ENCODE data around the gene GPR78.
"Not testable (repeated sequence)": the region's sequence is repeated elsewhere in the genome, so short reads cannot be mapped to it uniquely, and the experiment has no call there.

Gene GPR78

DNA sequence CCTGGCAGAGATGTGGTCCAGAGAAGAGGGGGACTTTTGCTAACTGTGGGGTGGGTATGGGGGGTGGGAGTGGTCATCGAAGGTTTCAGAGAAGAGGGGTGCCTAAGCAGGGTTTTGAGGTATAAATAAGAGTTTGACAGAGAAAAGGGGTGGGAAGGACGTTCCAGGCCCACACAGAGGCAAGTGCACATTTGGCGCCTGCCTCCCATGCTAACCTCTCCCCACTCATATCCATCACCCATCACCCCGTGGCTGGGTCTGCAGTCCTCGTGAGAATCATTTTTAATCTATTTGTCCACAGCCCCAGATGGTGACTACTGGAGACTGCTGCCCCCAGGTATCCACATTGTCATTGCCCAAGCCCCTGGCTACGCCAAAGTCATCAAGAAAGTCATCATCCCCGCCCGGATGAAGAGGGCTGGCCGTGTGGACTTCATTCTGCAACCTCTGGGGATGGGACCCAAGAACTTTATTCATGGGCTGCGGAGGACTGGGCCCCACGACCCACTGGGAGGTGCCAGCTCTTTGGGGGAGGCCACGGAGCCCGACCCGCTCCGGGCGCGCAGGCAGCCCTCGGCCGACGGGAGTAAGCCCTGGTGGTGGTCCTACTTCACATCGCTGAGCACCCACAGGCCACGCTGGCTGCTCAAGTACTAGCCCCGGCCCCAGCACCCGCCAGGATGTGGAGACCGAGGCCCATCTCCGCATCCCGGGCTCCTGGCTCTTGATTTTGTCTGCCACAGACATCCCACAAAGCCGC lies 38.9 kb downstream of the GPR78 start:
- H4K8ac ChIP-seq (ENCODE audit: low read length) = no peak overlapping the region
- no peak overlapping the region for H2BK12ac ChIP-seq (ENCODE audit: low read length in 2 of 2)
- no peak overlapping the region for H2BK120ac ChIP-seq (ENCODE audit: low read depth, low read length)
- no peak overlapping the region for H3K4me3 ChIP-seq (ENCODE audit: insufficient read depth in 1 of 2, low read depth in 1 of 2, low read length in 2 of 2)
- 88% methylated on average over 28 of the region's 28 CpGs for WGBS
- H3K27ac ChIP-seq (ENCODE audit: low read length, poor library complexity, severe bottlenecking) = no peak overlapping the region
- H3K14ac ChIP-seq (ENCODE audit: low read length in 2 of 2) = no peak overlapping the region
- peaks cover 4 to 13% of the 10 kb centered on the region in 2 experiments for H3K36me3 ChIP-seq (ENCODE audit: control insufficient read depth in 1 of 2, insufficient read depth in 2 of 2, low read depth in 1 of 2, low read length in 2 of 2)
- H3K79me1 ChIP-seq (replicated peaks; ENCODE audit: low read length, poor library complexity, severe bottlenecking) = no peaks in the 10 kb centered on the region
- no peak overlapping the region for H2AK5ac ChIP-seq (ENCODE audit: low read length, severe bottlenecking)
- no peak overlapping the region for H2BK15ac ChIP-seq (ENCODE audit: low read depth, poor library complexity, severe bottlenecking)
- no peak overlapping the region for H3K4ac ChIP-seq (ENCODE audit: low read depth in 1 of 2, low read length in 2 of 2)
- H3K4me2 ChIP-seq (ENCODE audit: low read length, poor library complexity, severe bottlenecking) = no peak overlapping the region
- peaks cover 4 to 11% of the 10 kb centered on the region in 2 experiments for H3K27me3 ChIP-seq (ENCODE audit: control insufficient read depth in 1 of 2, insufficient read depth in 1 of 2, low read length in 2 of 2)
- no peak overlapping the region for H3K9ac ChIP-seq (ENCODE audit: low read length)
- DNase-seq = no peak
- H3K9me3 ChIP-seq (ENCODE audit: control insufficient read depth, low read length) = no peaks in the 10 kb centered on the region
- H4K91ac ChIP-seq (ENCODE audit: low read length) = no peak overlapping the region
- H3K18ac ChIP-seq (ENCODE audit: low read depth in 1 of 2, low read length in 2 of 2) = no peak overlapping the region
- no peak overlapping the region for H2BK5ac ChIP-seq (ENCODE audit: low read depth, low read length, poor library complexity, severe bottlenecking)
- no peak overlapping the region for H2AFZ ChIP-seq (ENCODE audit: low read depth, low read length)
- no peak overlapping the region for H3K23ac ChIP-seq (ENCODE audit: low read length in 2 of 2)
- H3K4me1 ChIP-seq (ENCODE audit: control insufficient read depth, insufficient read depth, low read depth, low read length) = no peaks in the 10 kb centered on the region

DNA sequence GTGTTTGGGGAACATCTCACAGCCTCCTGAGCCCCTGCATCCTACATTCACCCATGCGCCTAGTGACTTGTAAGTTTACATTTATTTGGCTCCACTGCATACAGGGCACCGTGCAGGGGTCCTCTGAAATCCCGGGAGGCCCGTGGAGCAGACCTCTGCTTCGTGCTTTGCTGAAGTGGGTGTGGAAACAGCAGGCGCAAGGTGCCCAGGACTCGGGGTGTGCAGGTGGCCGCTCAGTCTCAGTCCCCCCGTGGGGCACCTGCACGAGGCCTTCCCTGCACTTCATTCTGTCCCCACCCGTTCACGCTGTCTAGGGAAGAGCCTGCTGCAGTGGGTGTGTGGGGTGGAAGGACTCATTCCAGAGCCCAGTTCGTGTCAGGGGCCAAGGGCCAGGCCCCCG lies 40.9 kb downstream of the GPR78 start:
- not testable (repeated sequence) for H3K14ac ChIP-seq (ENCODE audit: low read length in 2 of 2); H2BK15ac ChIP-seq (ENCODE audit: low read depth, poor library complexity, severe bottlenecking); H2BK120ac ChIP-seq (ENCODE audit: low read depth, low read length); DNase-seq; H3K4me1 ChIP-seq (ENCODE audit: control insufficient read depth, insufficient read depth, low read depth, low read length); H4K91ac ChIP-seq (ENCODE audit: low read length); H2AFZ ChIP-seq (ENCODE audit: low read depth, low read length); H4K8ac ChIP-seq (ENCODE audit: low read length); H3K27ac ChIP-seq (ENCODE audit: low read length, poor library complexity, severe bottlenecking); H3K9ac ChIP-seq (ENCODE audit: low read length); H2AK5ac ChIP-seq (ENCODE audit: low read length, severe bottlenecking); H2BK12ac ChIP-seq (ENCODE audit: low read length in 2 of 2); H2BK5ac ChIP-seq (ENCODE audit: low read depth, low read length, poor library complexity, severe bottlenecking); H3K4me2 ChIP-seq (ENCODE audit: low read length, poor library complexity, severe bottlenecking); H3K18ac ChIP-seq (ENCODE audit: low read depth in 1 of 2, low read length in 2 of 2); H3K79me1 ChIP-seq (replicated peaks; ENCODE audit: low read length, poor library complexity, severe bottlenecking); H3K9me3 ChIP-seq (ENCODE audit: control insufficient read depth, low read length); H3K4ac ChIP-seq (ENCODE audit: low read depth in 1 of 2, low read length in 2 of 2); H3K23ac ChIP-seq (ENCODE audit: low read length in 2 of 2); H3K4me3 ChIP-seq (ENCODE audit: insufficient read depth in 1 of 2, low read depth in 1 of 2, low read length in 2 of 2)
- Histone ChIP-seq H3K27me3 (ENCODE audit: control insufficient read depth in 1 of 2, insufficient read depth in 1 of 2, low read length in 2 of 2) (peaks cover 4 to 11% of the 10 kb centered on the region in 2 experiments), H3K36me3 (ENCODE audit: control insufficient read depth in 1 of 2, insufficient read depth in 2 of 2, low read depth in 1 of 2, low read length in 2 of 2) (peaks cover 0 to 13% of the 10 kb centered on the region in 2 experiments)
- WGBS = 100% methylated on average over 1 of the region's 14 CpGs

DNA sequence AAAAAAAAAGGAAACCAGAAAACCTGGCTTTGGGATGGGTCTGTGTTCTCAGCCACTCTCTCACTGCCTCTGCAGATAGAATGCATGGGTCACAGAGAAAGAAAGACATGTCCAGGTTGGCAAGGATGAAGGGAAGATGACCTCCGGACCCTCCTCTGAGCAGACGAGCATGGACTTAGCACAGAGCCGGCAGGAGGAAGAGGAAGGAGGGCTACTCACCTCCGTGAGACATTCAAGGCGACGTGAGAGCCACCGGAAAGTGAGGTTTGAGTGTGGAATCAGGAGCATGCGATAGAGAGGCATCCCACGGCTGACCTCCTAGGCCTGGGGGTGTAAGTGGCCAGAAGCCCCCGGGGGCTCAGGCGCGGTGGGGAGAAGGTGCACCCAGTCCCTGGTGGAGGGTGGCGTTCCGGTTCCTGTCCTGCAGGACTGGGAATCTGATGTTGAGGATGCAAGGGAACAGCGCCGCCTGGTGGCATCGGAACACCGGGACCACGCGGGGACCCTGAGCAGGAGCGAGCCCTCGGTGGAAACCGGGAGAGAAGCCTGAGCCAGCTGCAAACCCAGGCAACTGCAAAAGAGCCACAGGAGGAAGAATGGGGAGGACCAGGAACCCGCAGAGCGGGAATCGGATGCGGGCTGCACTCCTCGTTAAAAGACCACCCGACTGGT lies 44.5 kb downstream of the GPR78 start:
- H2AFZ ChIP-seq (ENCODE audit: low read depth, low read length); H2BK15ac ChIP-seq (ENCODE audit: low read depth, poor library complexity, severe bottlenecking); H3K4ac ChIP-seq (ENCODE audit: low read depth in 1 of 2, low read length in 2 of 2); H3K9ac ChIP-seq (ENCODE audit: low read length); DNase-seq; H3K23ac ChIP-seq (ENCODE audit: low read length in 2 of 2); H3K79me1 ChIP-seq (replicated peaks; ENCODE audit: low read length, poor library complexity, severe bottlenecking); H3K14ac ChIP-seq (ENCODE audit: low read length in 2 of 2); H3K36me3 ChIP-seq (ENCODE audit: control insufficient read depth in 1 of 2, insufficient read depth in 2 of 2, low read depth in 1 of 2, low read length in 2 of 2); H2BK120ac ChIP-seq (ENCODE audit: low read depth, low read length); H3K4me2 ChIP-seq (ENCODE audit: low read length, poor library complexity, severe bottlenecking); H3K4me1 ChIP-seq (ENCODE audit: control insufficient read depth, insufficient read depth, low read depth, low read length); H4K8ac ChIP-seq (ENCODE audit: low read length); H3K9me3 ChIP-seq (ENCODE audit: control insufficient read depth, low read length); H2BK12ac ChIP-seq (ENCODE audit: low read length in 2 of 2); H3K4me3 ChIP-seq (ENCODE audit: insufficient read depth in 1 of 2, low read depth in 1 of 2, low read length in 2 of 2); H2AK5ac ChIP-seq (ENCODE audit: low read length, severe bottlenecking); H2BK5ac ChIP-seq (ENCODE audit: low read depth, low read length, poor library complexity, severe bottlenecking); H3K27ac ChIP-seq (ENCODE audit: low read length, poor library complexity, severe bottlenecking); H4K91ac ChIP-seq (ENCODE audit: low read length); H3K18ac ChIP-seq (ENCODE audit: low read depth in 1 of 2, low read length in 2 of 2); H3K27me3 ChIP-seq (ENCODE audit: control insufficient read depth in 1 of 2, insufficient read depth in 1 of 2, low read length in 2 of 2): not testable (repeated sequence)
- WGBS = no CpG with 5 or more reads among the region's 29 CpGs

DNA sequence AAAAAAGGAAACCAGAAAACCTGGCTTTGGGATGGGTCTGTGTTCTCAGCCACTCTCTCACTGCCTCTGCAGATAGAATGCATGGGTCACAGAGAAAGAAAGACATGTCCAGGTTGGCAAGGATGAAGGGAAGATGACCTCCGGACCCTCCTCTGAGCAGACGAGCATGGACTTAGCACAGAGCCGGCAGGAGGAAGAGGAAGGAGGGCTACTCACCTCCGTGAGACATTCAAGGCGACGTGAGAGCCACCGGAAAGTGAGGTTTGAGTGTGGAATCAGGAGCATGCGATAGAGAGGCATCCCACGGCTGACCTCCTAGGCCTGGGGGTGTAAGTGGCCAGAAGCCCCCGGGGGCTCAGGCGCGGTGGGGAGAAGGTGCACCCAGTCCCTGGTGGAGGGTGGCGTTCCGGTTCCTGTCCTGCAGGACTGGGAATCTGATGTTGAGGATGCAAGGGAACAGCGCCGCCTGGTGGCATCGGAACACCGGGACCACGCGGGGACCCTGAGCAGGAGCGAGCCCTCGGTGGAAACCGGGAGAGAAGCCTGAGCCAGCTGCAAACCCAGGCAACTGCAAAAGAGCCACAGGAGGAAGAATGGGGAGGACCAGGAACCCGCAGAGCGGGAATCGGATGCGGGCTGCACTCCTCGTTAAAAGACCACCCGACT lies 50.2 kb downstream of the GPR78 start:
- not testable (repeated sequence) for H3K27ac ChIP-seq (ENCODE audit: low read length, poor library complexity, severe bottlenecking); H3K4ac ChIP-seq (ENCODE audit: low read depth in 1 of 2, low read length in 2 of 2); H3K4me2 ChIP-seq (ENCODE audit: low read length, poor library complexity, severe bottlenecking); H3K79me1 ChIP-seq (replicated peaks; ENCODE audit: low read length, poor library complexity, severe bottlenecking); H3K36me3 ChIP-seq (ENCODE audit: control insufficient read depth in 1 of 2, insufficient read depth in 2 of 2, low read depth in 1 of 2, low read length in 2 of 2); H4K8ac ChIP-seq (ENCODE audit: low read length); H2AK5ac ChIP-seq (ENCODE audit: low read length, severe bottlenecking); H3K4me3 ChIP-seq (ENCODE audit: insufficient read depth in 1 of 2, low read depth in 1 of 2, low read length in 2 of 2); H2BK12ac ChIP-seq (ENCODE audit: low read length in 2 of 2); H2BK120ac ChIP-seq (ENCODE audit: low read depth, low read length); H3K14ac ChIP-seq (ENCODE audit: low read length in 2 of 2); DNase-seq; H3K18ac ChIP-seq (ENCODE audit: low read depth in 1 of 2, low read length in 2 of 2); H3K9ac ChIP-seq (ENCODE audit: low read length); H3K23ac ChIP-seq (ENCODE audit: low read length in 2 of 2); H4K91ac ChIP-seq (ENCODE audit: low read length); H2BK5ac ChIP-seq (ENCODE audit: low read depth, low read length, poor library complexity, severe bottlenecking); H2AFZ ChIP-seq (ENCODE audit: low read depth, low read length); H2BK15ac ChIP-seq (ENCODE audit: low read depth, poor library complexity, severe bottlenecking); H3K4me1 ChIP-seq (ENCODE audit: control insufficient read depth, insufficient read depth, low read depth, low read length); H3K27me3 ChIP-seq (ENCODE audit: control insufficient read depth in 1 of 2, insufficient read depth in 1 of 2, low read length in 2 of 2); H3K9me3 ChIP-seq (ENCODE audit: control insufficient read depth, low read length)
- WGBS = no CpG with 5 or more reads among the region's 29 CpGs
